ENCODE measurements around the gene DNPH1.

DNPH1 gene

DNA sequence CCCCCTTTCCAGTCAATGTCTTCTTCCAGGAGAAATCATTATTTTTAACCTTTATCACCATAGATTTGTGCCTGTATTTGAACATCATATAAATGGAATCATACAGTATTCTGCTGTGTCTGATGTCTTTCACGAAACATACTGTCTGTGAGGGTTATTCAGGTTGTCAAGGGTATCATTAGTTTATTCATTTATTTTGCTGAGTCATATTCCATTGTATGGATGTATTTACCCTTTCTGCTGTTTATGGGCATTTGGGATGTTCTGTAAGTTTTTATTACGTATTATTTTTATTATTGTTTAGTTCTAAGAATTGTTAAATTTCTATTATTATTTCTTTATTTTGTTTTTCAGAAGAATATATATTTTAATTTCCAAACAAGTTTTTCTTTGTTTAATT lies 22.0 kb downstream of the DNPH1 start:
- DNase-seq, result no peak

- DNase-seq, result peak; percentile 36
Measured at GRCh38 chr6:43205849-43206248, 23.4 kb downstream of the DNPH1 start.

DNA sequence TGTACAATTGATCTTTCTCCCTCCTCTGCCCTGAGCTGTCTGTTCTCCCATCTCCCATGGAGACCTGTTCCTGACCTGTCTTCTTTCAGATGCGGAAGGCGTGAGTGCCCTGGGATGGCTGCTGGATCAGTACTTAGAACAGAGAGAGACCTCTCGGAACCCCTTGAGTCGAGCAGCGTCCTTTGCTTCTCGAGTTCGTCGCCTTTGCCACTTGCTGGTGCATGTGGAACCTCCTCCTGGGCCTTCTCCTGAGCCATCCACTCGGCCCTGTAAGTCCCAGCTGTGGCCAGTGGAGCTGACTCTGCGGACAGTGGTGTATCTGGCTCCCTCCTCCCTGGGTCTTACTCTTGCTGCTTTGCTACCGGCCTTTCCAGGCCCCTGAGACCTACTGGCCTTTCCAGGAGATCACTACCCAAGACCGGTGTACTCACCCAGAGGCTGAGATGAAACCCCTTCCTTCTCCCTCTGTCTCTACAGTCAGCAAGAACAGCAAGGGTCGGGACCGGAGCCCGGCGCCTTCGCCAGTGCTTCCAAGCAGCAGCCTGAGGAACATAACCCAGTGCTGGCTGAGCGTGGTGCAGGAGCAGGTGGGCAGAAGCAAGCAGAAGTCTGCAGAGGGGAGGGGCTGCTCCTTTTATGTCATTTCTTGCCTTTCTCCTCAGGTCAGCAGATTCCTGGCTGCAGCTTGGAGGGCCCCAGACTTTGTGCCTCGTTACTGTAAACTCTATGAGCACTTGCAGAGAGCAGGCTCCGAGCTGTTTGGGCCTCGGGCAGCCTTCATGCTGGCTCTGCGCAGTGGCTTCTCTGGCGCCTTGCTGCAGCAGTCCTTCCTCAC lies 24.8 kb downstream of the DNPH1 start:
- peak; percentile 54 for DNase-seq

GRCh38 chr6:43203718-43204095 lies 25.6 kb downstream of the DNPH1 start:
- peak; percentile 33 for DNase-seq

GRCh38 chr6:43203029-43203717 lies 26.1 kb downstream of the DNPH1 start:
- DNase-seq, result peak; percentile 53

GRCh38 chr6:43202451-43202850 lies 26.8 kb downstream of the DNPH1 start:
- DNase-seq, result peak; percentile 22

GRCh38 chr6:43200541-43200940 lies 28.7 kb downstream of the DNPH1 start:
- DNase-seq, result peak; percentile 46

- DNase-seq, result peak; percentile 41
Measured at GRCh38 chr6:43199912-43200311, 29.4 kb downstream of the DNPH1 start.

- DNase-seq, result peak; percentile 14
Measured at GRCh38 chr6:43196337-43196736, 32.9 kb downstream of the DNPH1 start.

GRCh38 chr6:43193929-43194328 lies 35.4 kb downstream of the DNPH1 start:
- peak; percentile 50 for DNase-seq

DNA sequence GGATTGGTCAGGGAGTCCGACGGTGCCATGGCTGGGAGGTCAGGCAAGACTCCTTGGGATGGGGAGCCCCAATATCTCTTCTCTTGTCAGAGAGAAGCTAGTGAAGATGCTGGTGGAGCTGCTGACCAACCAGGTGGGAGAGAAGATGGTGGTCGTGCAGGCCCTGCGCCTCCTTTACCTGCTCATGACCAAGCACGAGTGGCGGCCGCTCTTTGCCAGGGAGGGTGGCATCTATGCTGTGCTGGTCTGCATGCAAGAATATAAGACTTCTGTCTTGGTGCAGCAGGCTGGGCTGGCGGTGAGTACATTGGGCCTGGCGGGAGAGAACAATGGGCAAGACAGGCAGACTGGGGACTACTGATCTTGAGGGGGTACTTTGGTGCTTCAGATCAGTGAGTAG lies 36.4 kb downstream of the DNPH1 start:
- DNase-seq, result peak; percentile 42

- DNase-seq, result no peak
Measured at GRCh38 chr6:43189776-43190304, 39.4 kb downstream of the DNPH1 start.

- no peak for DNase-seq
Measured at GRCh38 chr6:43188426-43188825, 40.9 kb downstream of the DNPH1 start.

- no peak for DNase-seq
Measured at GRCh38 chr6:43187821-43188220, 41.5 kb downstream of the DNPH1 start.

DNA sequence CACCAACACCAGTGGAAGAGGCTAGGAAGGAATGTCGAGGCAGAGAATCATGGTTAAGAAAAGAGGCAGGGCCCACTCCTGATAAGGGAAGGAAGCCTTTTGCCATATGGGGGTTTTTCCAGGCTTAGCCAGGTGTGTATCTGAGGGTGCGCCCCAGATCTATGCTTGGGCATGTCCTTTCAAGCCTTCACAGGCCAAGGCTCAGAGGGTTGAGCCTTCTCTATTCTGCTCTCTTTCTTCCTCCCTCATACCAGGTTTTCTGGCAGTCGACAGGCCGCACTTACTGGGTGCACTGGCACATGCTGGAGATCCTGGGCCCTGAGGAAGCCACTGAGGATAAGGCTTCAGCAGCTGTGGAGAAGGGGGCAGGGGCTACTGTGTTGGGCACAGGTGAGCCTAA lies 42.6 kb downstream of the DNPH1 start:
- no peak for DNase-seq

DNA sequence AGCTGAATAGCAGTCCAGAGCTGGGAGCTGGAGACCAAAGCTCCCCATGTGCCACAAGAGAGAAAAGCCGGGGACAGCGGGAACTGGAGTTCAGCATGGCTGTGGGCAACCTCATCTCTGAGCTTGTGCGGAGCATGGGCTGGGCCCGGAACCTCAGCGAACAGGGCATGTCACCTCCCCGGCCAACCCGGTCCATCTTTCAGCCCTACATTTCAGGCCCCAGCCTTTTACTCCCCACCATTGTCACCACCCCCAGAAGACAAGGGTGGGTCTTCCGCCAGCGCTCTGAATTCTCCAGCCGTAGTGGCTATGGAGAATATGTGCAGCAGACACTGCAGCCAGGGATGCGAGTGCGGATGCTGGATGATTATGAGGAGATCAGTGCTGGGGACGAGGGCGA lies 43.3 kb downstream of the DNPH1 start:
- DNase-seq, result no peak

GRCh38 chr6:43185391-43185985 lies 43.8 kb downstream of the DNPH1 start:
- no peak for DNase-seq

DNA sequence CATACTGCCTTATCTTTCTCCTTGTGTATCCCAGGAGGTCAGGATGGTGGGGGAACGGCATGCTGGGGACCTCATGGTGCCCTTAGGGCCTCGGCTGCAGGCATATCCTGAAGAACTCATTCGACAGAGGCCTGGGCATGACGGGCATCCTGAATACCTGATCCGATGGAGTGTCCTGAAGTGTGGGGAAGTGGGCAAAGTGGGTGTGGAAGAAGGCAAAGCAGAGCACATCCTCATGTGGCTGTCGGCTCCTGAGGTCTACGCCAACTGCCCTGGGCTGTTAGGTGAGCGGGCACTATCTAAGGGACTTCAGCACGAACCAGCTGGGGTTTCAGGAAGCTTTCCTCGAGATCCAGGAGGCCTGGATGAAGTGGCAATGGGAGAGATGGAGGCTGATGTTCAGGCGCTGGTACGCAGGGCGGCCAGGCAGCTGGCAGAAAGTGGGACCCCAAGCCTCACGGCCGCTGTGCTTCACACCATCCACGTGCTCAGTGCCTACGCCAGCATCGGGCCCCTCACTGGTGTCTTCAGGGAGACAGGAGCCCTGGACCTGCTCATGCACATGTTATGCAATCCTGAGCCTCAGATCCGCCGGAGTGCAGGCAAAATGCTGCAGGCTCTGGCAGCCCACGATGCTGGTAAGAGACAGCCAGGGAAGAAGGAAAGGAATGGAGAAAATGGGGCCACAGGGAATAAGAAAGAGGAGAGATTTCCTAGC lies 44.9 kb downstream of the DNPH1 start:
- no peak for DNase-seq

DNA sequence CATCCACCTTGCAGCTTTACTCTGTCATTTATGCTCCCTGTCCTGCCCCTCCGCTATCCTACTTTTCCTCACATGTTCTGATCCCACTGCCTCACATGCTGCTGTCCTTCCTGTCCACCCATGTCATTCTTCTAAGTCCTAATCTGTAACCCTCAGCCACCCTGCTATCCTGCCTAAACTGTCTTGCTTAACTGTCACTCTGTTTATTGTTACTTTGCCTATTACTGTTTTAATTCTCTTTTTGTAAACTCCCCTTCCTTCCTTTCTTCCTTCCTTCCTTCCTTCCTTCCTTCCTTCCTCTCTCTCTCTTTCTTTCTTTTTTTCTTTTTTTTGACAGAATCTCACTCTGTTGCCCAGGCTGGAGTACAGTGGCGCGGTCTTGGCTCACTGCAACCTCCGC lies 45.8 kb downstream of the DNPH1 start:
- DNase-seq, result no peak

GRCh38 chr6:43181942-43182860 lies 47.1 kb downstream of the DNPH1 start, which contains the start of gene CUL9:
CUL9 (plus strand) TSS chr6:43182196; CDS start chr6:43184311, 2,115 bp downstream.
- DNase-seq, result peak; percentile 93

DNA sequence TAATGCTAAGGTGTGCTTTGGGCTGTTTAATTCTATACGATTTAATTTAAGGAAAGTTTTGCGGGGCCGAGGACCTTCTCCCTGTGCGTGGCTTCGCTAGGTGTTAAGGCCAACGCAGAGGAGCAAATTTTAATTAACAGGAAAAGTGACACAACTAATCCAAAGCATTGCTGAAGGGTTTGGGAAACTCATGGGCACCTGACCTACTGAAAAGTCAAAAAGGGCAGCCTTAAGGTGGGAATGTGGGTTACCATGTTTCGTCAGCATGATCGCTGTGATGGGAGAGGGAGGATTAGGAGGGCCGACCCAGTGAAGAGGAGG lies 47.7 kb downstream of the DNPH1 start:
- no peak for DNase-seq

- DNase-seq, result no peak
Measured at GRCh38 chr6:43180985-43181384, 48.3 kb downstream of the DNPH1 start.
